H1 (cell line): ENCODE results near the gene MEX3B. TPM values are rescaled to one million over a fixed set of nuclear protein-coding genes. Genes with fewer than 3 reads are reported as not detected.

Experiments used
- CTCF ChIA-PET: fragments of 300-600 bp; sonication (Branson Sonifier 250); formaldehyde crosslinking; loops from one replicate; lab custom pipeline; 2021; ENCODE audit not compliant: partially characterized antibody; lab: Charles Lee
- POLR2A ChIA-PET: fragments of 300-600 bp; sonication (Branson Sonifier 250); formaldehyde crosslinking; loops from one replicate; lab custom pipeline; 2021; ENCODE audit warnings: inconsistent platforms; ENCODE audit not compliant: partially characterized antibody; lab: Charles Lee
- DNase-seq, 2 experiments: peaks; one replicate each; pipeline versions ENCODE4 v3.0.0 to v3.0.0-alpha.2; 2010 to 2022; ENCODE audit warnings: low spot score in 2 of 2, low read depth in 1 of 2, mixed read lengths in 1 of 2
- FAIRE-seq: peaks from 2 replicates; lab custom pipeline; 2011; peaks lifted over from hg19 to GRCh38; lab: Jason Lieb, UNC
- H2AFZ ChIP-seq: 2 replicates; pipeline ENCODE4 v1.8.1; 2012; ENCODE audit warnings: low read length, inconsistent platforms
- H2AK5ac ChIP-seq: 2 replicates; pipeline ENCODE4 v1.6.1; 2013; ENCODE audit warnings: low read depth, low read length
- H2BK120ac ChIP-seq: replicated peaks from 2 replicates; pipeline ENCODE3; 2013; ENCODE audit warnings: low read depth, low read length, inconsistent platforms
- H2BK12ac ChIP-seq: 2 replicates; pipeline ENCODE4 v1.6.1; 2013; ENCODE audit warnings: low read depth, low read length
- H2BK15ac ChIP-seq: 2 replicates; pipeline ENCODE4 v1.6.1; 2013; ENCODE audit warnings: low read length
- H2BK20ac ChIP-seq: 2 replicates; pipeline ENCODE4 v1.6.1; 2013; ENCODE audit warnings: low read length
- H2BK5ac ChIP-seq: 2 replicates; pipeline ENCODE4 v1.6.1; 2013; ENCODE audit warnings: low read depth, low read length
- H3K14ac ChIP-seq: 2 replicates; pipeline ENCODE4 v1.6.1; 2013; ENCODE audit warnings: inconsistent platforms; ENCODE audit not compliant: insufficient read length
- H3K18ac ChIP-seq: 2 replicates; pipeline ENCODE4 v1.6.1; 2013; ENCODE audit warnings: low read length; ENCODE audit errors: extremely low read depth
- H3K23ac ChIP-seq: 2 replicates; pipeline ENCODE4 v1.6.1; 2013; ENCODE audit warnings: inconsistent platforms; ENCODE audit not compliant: insufficient read length
- H3K23me2 ChIP-seq: 2 replicates; pipeline ENCODE4 v1.6.1; 2013; ENCODE audit warnings: low read depth, low read length
- H3K27ac ChIP-seq: 2 replicates; pipeline ENCODE4 v1.6.1; 2011; ENCODE audit warnings: low read depth, low read length, inconsistent platforms
- H3K27me3 ChIP-seq, 4 experiments: replicated peaks in 1 of 4; 1 replicate in 1 of 4; 2 replicates in 3 of 4; pipeline versions ENCODE4 v1.6.1 to v1.8.1; 2011 to 2013; ENCODE audit warnings: low read length in 3 of 4, mild to moderate bottlenecking in 3 of 4, inconsistent platforms in 2 of 4, mixed read lengths in 2 of 4, moderate library complexity in 1 of 4; ENCODE audit not compliant: control insufficient read depth in 3 of 4, insufficient read depth in 3 of 4; ENCODE audit errors: extremely low read depth in 1 of 4
- H3K36me3 ChIP-seq, 4 experiments: 2 replicates each; pipeline versions ENCODE4 v1.6.1 to v1.8.1; 2011 to 2013; ENCODE audit warnings: mild to moderate bottlenecking in 4 of 4, low read length in 3 of 4, moderate library complexity in 2 of 4, control low read depth in 1 of 4, inconsistent platforms in 1 of 4; ENCODE audit not compliant: insufficient read depth in 4 of 4, control insufficient read depth in 2 of 4
- H3K4ac ChIP-seq: replicated peaks from 2 replicates; pipeline ENCODE3; 2013; ENCODE audit warnings: low read length, low read depth, mixed read lengths, inconsistent platforms; ENCODE audit not compliant: insufficient read length
- H3K4me1 ChIP-seq, 4 experiments: replicated peaks in 1 of 4; 1 replicate in 1 of 4; 2 replicates in 3 of 4; pipeline versions ENCODE4 v1.6.1 to v1.8.1; 2011 to 2013; ENCODE audit warnings: low read length in 3 of 4, inconsistent platforms in 2 of 4, mixed read lengths in 1 of 4; ENCODE audit not compliant: insufficient read depth in 4 of 4, control insufficient read depth in 3 of 4
- H3K4me2 ChIP-seq, 2 experiments: 2 replicates each; pipeline versions ENCODE4 v1.6.1 to v1.8.1; 2011 to 2013; ENCODE audit warnings: low read depth in 2 of 2, low read length in 2 of 2, control low read depth in 1 of 2, inconsistent platforms in 1 of 2, mild to moderate bottlenecking in 1 of 2; ENCODE audit not compliant: insufficient read depth in 1 of 2
- H3K4me3 ChIP-seq, 4 experiments: fragments of 200-600, 300-600 bp in 1 of 4; sonication (generic), shearing (Covaris generic), sonication (Bioruptor Twin) in 1 of 4; 2 replicates each; pipeline versions ENCODE4 v1.5.1 to v1.8.1; 2011 to 2016; ENCODE audit warnings: low read length in 4 of 4, low read depth in 3 of 4, control low read depth in 2 of 4, inconsistent platforms in 2 of 4, mild to moderate bottlenecking in 2 of 4, mixed read lengths in 1 of 4, moderate library complexity in 1 of 4; ENCODE audit not compliant: insufficient read depth in 2 of 4; ENCODE audit errors: extremely low read depth in 1 of 4
- H3K56ac ChIP-seq: replicated peaks from 2 replicates; pipeline ENCODE3; 2013; ENCODE audit warnings: low read depth, mild to moderate bottlenecking, mixed read lengths, low read length, inconsistent platforms; ENCODE audit not compliant: insufficient read length
- H3K79me1 ChIP-seq: 2 replicates; pipeline ENCODE4 v1.6.1; 2013; ENCODE audit warnings: low read depth, low read length, control low read depth
- H3K79me2 ChIP-seq, 2 experiments: 2 replicates each; pipeline versions ENCODE4 v1.6.1 to v1.8.1; 2012 to 2013; ENCODE audit warnings: low read length in 2 of 2, mild to moderate bottlenecking in 2 of 2, inconsistent platforms in 1 of 2; ENCODE audit not compliant: insufficient read depth in 2 of 2, control insufficient read depth in 1 of 2
- H3K9ac ChIP-seq, 4 experiments: replicated peaks in 1 of 4; 1 replicate in 1 of 4; 2 replicates in 3 of 4; pipeline versions ENCODE4 v1.6.1 to v1.8.1; 2011 to 2013; ENCODE audit warnings: low read depth in 3 of 4, low read length in 3 of 4, control low read depth in 2 of 4, mild to moderate bottlenecking in 2 of 4, moderate library complexity in 2 of 4, inconsistent platforms in 1 of 4; ENCODE audit errors: extremely low read depth in 1 of 4
- H3K9me3 ChIP-seq, 2 experiments: 2 replicates each; pipeline versions ENCODE4 v1.6.1 to v1.8.1; 2012 to 2013; ENCODE audit warnings: mild to moderate bottlenecking in 2 of 2, moderate library complexity in 2 of 2, control low read depth in 1 of 2, inconsistent platforms in 1 of 2, low read depth in 1 of 2, low read length in 1 of 2, mixed read lengths in 1 of 2; ENCODE audit not compliant: insufficient read depth in 2 of 2
- H4K20me1 ChIP-seq, 2 experiments: replicated peaks in 1 of 2; 2 replicates each; pipeline versions ENCODE3 to v1.8.1; 2011 to 2013; ENCODE audit warnings: inconsistent platforms in 2 of 2, low read length in 2 of 2, mild to moderate bottlenecking in 1 of 2; ENCODE audit not compliant: insufficient read depth in 2 of 2, control insufficient read depth in 1 of 2
- H4K5ac ChIP-seq: 2 replicates; pipeline ENCODE4 v1.6.1; 2013; ENCODE audit warnings: low read length, low read depth, mixed read lengths, inconsistent platforms; ENCODE audit not compliant: insufficient read length
- H4K8ac ChIP-seq: 2 replicates; pipeline ENCODE4 v1.8.0; 2013; ENCODE audit warnings: mild to moderate bottlenecking, moderate library complexity, low read length, inconsistent platforms; ENCODE audit not compliant: insufficient read depth; ENCODE audit errors: extremely low read depth
- H4K91ac ChIP-seq: replicated peaks from 2 replicates; pipeline ENCODE3; 2013; ENCODE audit warnings: low read length, mixed read lengths, inconsistent platforms; ENCODE audit not compliant: insufficient read length
- CHD1 ChIP-seq: IDR thresholded peaks from 2 replicates; pipeline ENCODE4 v1.6.1; 2012; ENCODE audit warnings: low read depth, low read length, improper control_type of control experiment
- EGR1 ChIP-seq: IDR thresholded peaks from 2 replicates; pipeline ENCODE4 v1.6.1; 2011; ENCODE audit warnings: low read depth, low read length, borderline replicate concordance
- EZH2 ChIP-seq: fragments of 200-600 bp; sonication (generic); IDR thresholded peaks from 2 replicates; pipeline ENCODE4 v1.7.1; 2012; ENCODE audit warnings: low read depth, mild to moderate bottlenecking, moderate library complexity, low read length, inconsistent platforms; ENCODE audit not compliant: severe bottlenecking
- HDAC2 ChIP-seq, 2 experiments: fragments of 300-600 bp in 1 of 2; sonication (generic) in 1 of 2; IDR thresholded peaks; 2 replicates each; pipeline ENCODE4 v1.6.1; 2011 to 2012; ENCODE audit warnings: low read depth in 2 of 2, low read length in 2 of 2, mild to moderate bottlenecking in 2 of 2, moderate library complexity in 2 of 2, borderline replicate concordance in 1 of 2, inconsistent platforms in 1 of 2
- KDM4A ChIP-seq: IDR thresholded peaks from one replicate; pipeline ENCODE4 v1.7.1; 2012; ENCODE audit warnings: low read depth, mild to moderate bottlenecking, moderate library complexity, low read length, inconsistent platforms; ENCODE audit not compliant: severe bottlenecking
- TBP ChIP-seq: IDR thresholded peaks from 2 replicates; pipeline ENCODE4 v1.6.1; 2011; ENCODE audit warnings: low read depth, low read length, improper control_type of control experiment
- TCF12 ChIP-seq: IDR thresholded peaks from 2 replicates; pipeline ENCODE4 v1.6.1; 2011; ENCODE audit warnings: low read depth, mild to moderate bottlenecking, low read length
- YY1 ChIP-seq: IDR thresholded peaks from 2 replicates; pipeline ENCODE4 v1.6.1; 2011; ENCODE audit warnings: low read depth, mild to moderate bottlenecking, low read length
- WGBS, 2 experiments: shearing (Covaris generic) in 1 of 2; methylation state at CpG; one replicate each; pipeline versions ENCODE4 v1.1.6 to v1.1.7; 2013 to 2015; ENCODE audit warnings: low lambda C conversion rate in 2 of 2, mixed read lengths in 2 of 2, inconsistent platforms in 1 of 2, low coverage in 1 of 2, missing lambda C conversion rate in 1 of 2; ENCODE audit not compliant: insufficient replicate concordance in 2 of 2, insufficient coverage in 1 of 2, insufficient read length in 1 of 2; ENCODE audit errors: extremely low coverage in 1 of 2, missing lambda C conversion rate in 1 of 2; 5-methylcytosine and 5-hydroxymethylcytosine counted together
- long read RNA-seq, 2 experiments: library from RNA in 1 of 2; library from capped mRNA in 1 of 2; stranded (forward); transcript quantifications; one replicate each; pipeline ENCODE4 v2.0.0, GENCODE V29; 2021; ENCODE audit warnings: inconsistent platforms in 1 of 2
- polyA minus RNA-seq, 3 experiments: library from RNA; depleted of rRNA, polyadenylated mRNA; stranded (reverse); fragments of >200 nt; gene quantifications; 1 replicate in 2 of 3; 2 replicates in 1 of 3; pipeline ENCODE4 v1.2.3, GENCODE V29; 2011
- polyA plus RNA-seq, 7 experiments: library from polyadenylated mRNA; depleted of rRNA in 3 of 7; stranded (reverse) in 5 of 7; unstranded in 2 of 7; fragments of >200 nt in 5 of 7; fragments of 200-250 nt in 2 of 7; gene quantifications; 1 replicate in 5 of 7; 2 replicates in 1 of 7; 4 replicates in 1 of 7; pipeline versions ENCODE4 v1.2.1 to v1.2.3, GENCODE V29; 2011 to 2013; ENCODE audit warnings: missing spikeins in 2 of 7, mixed read lengths in 2 of 7
- total RNA-seq: library from RNA; stranded (reverse); fragmentation: NEBNext Ultra II Directional; extraction: Animal tissue kit (Norgen Biotek cat#: 25700); gene quantifications from 2 replicates; pipeline ENCODE4 v1.2.1, GENCODE V29; 2021

MEX3B gene
- total RNA-seq (15.6 and 15.9 TPM in 2 replicates), polyA plus RNA-seq (2011; rRNA removed) (8.0 and 13.6 TPM in 2 replicates), polyA minus RNA-seq (2011; rRNA and poly(A)+ RNA removed) (3.0 and 3.1 TPM in 2 replicates)
- 7.7 TPM for polyA plus RNA-seq (2011; cell fraction: cytosol; rRNA removed)
- polyA plus RNA-seq (2011; cell fraction: nucleus; rRNA removed), result 10.9 TPM
- 6.3 to 10.4 TPM (median 7.5 TPM) in 4 replicates for polyA plus RNA-seq (2012, experiment 1 of 2)
- polyA plus RNA-seq (2012, experiment 2 of 2), result 8.6 TPM
- 8.4 TPM for polyA plus RNA-seq (2013, experiment 1 of 2)
- polyA plus RNA-seq (2013, experiment 2 of 2), result 7.9 TPM
- polyA minus RNA-seq (2011; cell fraction: cytosol; rRNA and poly(A)+ RNA removed), result 9.0 TPM
- 9.1 TPM for polyA minus RNA-seq (2011; cell fraction: nucleus; rRNA and poly(A)+ RNA removed)
- long read RNA-seq, experiment 1, full-length matches to known transcripts, result 24 of 24 reads
- long read RNA-seq, experiment 1, partial matches to known transcripts, result 0 of 24 reads
- long read RNA-seq, experiment 1, other reads (novel, unspliced or antisense), result 0 of 24 reads
- long read RNA-seq, experiment 2, result 0 reads

GRCh38 chr15:82045892-82046665 is at the start of gene MEX3B:
Gene MEX3B (minus strand): TSS chr15:82046018. CDS start chr15:82045705, 313 bp downstream.
- Histone ChIP-seq H3K9me3 (no peaks in the 10 kb centered on the region), H4K8ac (peak within 1 kb of the TSS; percentile 94), H3K4me3 (peak within 1 kb of the TSS; percentile 72 to 98 (median 90)), H2AK5ac (no peak within 1 kb of the TSS), H3K4ac (peak within 1 kb of the TSS; percentile 21), H3K14ac (no peak within 1 kb of the TSS), H3K79me1 (no peaks in the 10 kb centered on the region), H3K79me2 (no peaks in the 10 kb centered on the region; a peak in 1 of 4 replicates), H3K56ac (peak within 1 kb of the TSS; percentile 78), H2BK20ac (no peak within 1 kb of the TSS), H4K5ac (peak within 1 kb of the TSS; percentile 53), H3K23me2 (peaks cover 33% of the 10 kb centered on the region; the same call in 1 of the 2 replicates), H3K9ac (peak within 1 kb of the TSS; percentile 69 to 84 (median 76)), H3K23ac (no peak within 1 kb of the TSS), H3K27ac (peak within 1 kb of the TSS; percentile 72), H3K27me3 (peaks cover 0 to 12% (median 3%) of the 10 kb centered on the region in 4 experiments; a peak in 4 of 7 replicates), H3K18ac (peak within 1 kb of the TSS; percentile 87), H2BK120ac (no peak within 1 kb of the TSS), H4K91ac (peak within 1 kb of the TSS; percentile 64), H3K4me1 (peaks cover 6 to 18% (median 6%) of the 10 kb centered on the region in 4 experiments), H2BK15ac (no peak within 1 kb of the TSS; the same call in 1 of the 2 replicates), H2AFZ (peak within 1 kb of the TSS; percentile 34; the same call in 1 of the 2 replicates), H4K20me1 (peaks cover 2 to 6% of the 10 kb centered on the region in 2 experiments), H3K4me2 (peak within 1 kb of the TSS; percentile 92), H2BK12ac (peak within 1 kb of the TSS; percentile 92; the same call in 1 of the 2 replicates), H2BK5ac (peak within 1 kb of the TSS; percentile 75; the same call in 1 of the 2 replicates), H3K36me3 (peaks cover 0 to 6% (median 0%) of the 10 kb centered on the region in 4 experiments; a peak in 2 of 8 replicates)
- CTCF ChIA-PET, result interaction anchor here (1.4 kb wide), 1 partner anchor 17 kb away, joined by 8 read pairs; no protein-coding TSS in a partner anchor
- POLR2A ChIA-PET, result interaction anchor here (0.7 to 3.4 kb wide), 12 partner anchors 9 to 216 kb away, joined by 3 to 12 read pairs (median 4); no protein-coding TSS in a partner anchor
- FAIRE-seq, result no peak
- 4% methylated on average over 14 of the region's 68 CpGs; no CpG with 5 or more reads in 1 of the 2 experiments for WGBS, 2 experiments
- DNase-seq, result peak; percentile 84 to 91
- peak; percentile 39; the same call in 1 of the 2 replicates for TF ChIP-seq TCF12
- no peak for TF ChIP-seq EZH2
- peak; percentile 71; the same call in 1 of the 2 replicates for TF ChIP-seq EGR1
- TF ChIP-seq KDM4A, result peak; percentile 4
- TF ChIP-seq TBP, result peak; percentile 17; the same call in 1 of the 2 replicates
- TF ChIP-seq HDAC2 (IDR thresholded peaks at IDR 0.05; ENCODE audit: borderline replicate concordance in 1 of 2, low read depth in 2 of 2, low read length in 2 of 2), result peak; percentile 92 to 99; a peak in 3 of 4 replicates
- no peak for TF ChIP-seq YY1
- TF ChIP-seq CHD1, result no peak
